Activated CD4-positive, alpha-beta T cell treated with anti-CD3 and anti-CD28 coated beads, Interleukin-2, amount 50 U/mL, for 48 hours (primary cell): ENCODE measurements around the gene AGGF1.
"Not testable (repeated sequence)": the region's sequence is repeated elsewhere in the genome, so short reads cannot be mapped to it uniquely, and the experiment has no call there.

Source experiments
- DNase-seq, 2 experiments: peaks; one replicate each; pipeline ENCODE4 v3.0.0-alpha.2; 2020

The AGGF1 gene

GRCh38 chr5:77030097-77031071 lies at the start of gene AGGF1:
AGGF1 (plus strand) TSS chr5:77030404; CDS start chr5:77030767, 363 bp downstream.
- peak; percentile 92 to 95 for DNase-seq

DNA sequence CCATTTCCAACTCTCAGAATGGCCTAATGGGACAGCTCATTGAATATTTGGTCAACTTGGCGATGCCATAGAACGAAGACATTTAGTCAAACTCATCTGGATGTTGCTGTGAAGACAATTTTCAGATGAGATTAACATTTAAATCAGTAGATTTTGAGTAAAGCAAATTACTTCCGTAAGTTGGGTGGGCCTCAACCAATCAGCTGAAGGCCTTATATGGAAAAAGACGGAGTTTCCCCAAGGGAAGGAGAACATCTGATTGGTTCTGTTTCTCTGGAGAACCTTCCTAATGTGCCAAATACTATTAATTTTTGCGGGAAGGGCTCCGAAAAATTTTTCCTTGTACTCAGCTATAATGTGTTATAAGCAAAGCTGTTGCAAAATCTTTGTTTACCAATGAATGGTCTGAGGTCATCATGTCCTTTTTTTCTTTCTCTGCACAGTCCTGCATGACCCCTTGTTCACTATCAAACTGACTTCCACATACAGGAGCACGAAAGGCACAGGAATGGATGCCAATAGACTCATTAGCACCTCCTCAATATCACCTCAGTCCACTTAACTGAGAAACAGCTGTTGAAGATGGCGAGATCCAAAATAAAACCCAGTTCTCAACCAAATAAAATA lies 49.6 kb upstream of the AGGF1 start:
- no peak for DNase-seq

- no peak for DNase-seq
Observed at GRCh38 chr5:76982450-76982849, 47.8 kb upstream of the AGGF1 start.

DNA sequence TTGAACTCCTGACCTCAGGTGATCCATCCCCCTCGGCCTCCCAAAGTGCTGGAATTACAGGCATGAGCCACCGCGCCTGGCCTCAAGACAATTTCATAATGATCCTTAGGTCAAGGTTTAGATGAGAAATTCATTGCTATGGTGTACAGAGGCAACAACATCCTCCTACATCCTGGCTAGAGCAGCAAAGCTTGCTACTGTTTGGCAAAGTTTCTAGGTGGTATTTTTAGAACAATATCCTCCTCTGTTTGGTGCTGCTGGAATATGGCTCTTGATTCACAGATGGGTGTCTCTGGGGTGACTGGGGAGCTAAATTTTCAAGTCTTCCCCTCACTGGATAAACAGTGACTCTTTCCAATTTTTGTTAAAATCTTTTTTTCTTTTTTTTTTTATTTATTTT lies 46.7 kb upstream of the AGGF1 start:
- DNase-seq: no peak

DNA sequence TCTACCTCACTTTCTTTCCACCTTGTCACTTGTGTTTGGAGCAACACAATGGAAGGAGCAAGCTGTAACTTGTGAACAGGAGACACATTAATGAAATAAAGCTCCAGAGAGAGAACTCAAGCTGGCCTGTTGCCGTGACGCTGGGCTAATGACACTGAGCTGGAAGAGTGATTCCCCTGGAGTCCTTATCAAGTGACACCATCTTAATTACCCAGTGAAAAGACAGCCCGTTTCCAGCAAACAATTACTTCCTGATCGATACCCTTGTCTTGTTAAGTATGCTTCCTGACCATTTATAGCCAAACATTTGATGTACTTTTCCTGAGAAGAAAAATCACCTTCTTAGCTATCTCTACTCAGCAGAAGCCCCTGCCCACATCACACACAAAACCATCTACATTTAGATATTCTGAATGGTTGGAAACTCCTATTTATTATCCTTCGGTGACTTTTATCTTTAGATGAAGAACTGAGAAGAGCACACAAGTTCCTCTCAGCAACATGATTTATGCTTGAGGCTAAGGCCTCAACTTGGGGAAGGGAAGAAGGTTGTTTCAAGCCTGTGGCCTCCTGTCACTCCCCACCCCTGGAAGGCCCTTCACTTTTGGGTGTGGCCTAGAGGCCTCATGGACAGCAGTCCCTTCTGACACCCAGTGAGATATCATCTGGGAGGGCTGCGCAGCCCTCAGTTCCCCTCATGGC lies 43.2 kb upstream of the AGGF1 start:
- DNase-seq: no peak

DNA sequence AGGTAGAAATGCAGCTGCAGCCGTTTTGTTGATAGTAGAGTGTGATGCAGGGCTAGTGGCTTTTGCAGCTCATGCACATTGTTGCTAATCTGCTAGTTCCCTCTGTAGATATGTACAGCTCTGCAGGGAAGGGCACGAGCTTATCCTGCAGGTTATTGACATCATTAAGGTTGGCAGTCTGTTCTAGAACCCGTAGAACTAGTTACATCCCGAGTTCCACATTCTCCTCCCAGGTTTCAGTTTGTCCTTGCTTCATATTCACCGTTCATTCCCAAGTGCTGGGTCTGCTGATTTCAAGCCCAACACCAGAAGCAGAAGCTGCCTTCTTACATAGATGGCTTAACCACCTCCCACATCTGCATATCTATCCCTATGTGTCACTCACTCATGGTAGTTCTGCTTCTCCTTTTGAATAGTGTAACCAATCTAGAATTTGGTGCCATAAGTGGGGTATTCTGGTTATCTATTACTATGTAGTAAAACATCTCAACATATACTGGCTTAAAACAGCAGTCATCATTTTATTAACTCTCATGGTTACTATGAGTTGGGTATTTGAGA lies 39.2 kb upstream of the AGGF1 start:
- no peak for DNase-seq

GRCh38 chr5:76993436-76993835 lies 36.8 kb upstream of the AGGF1 start:
- DNase-seq: not testable (repeated sequence)

GRCh38 chr5:76994337-76994736 lies 35.9 kb upstream of the AGGF1 start:
- no peak for DNase-seq

- not testable (repeated sequence) for DNase-seq
Observed at GRCh38 chr5:76998251-76998650, 32.0 kb upstream of the AGGF1 start.

- no peak for DNase-seq
Observed at GRCh38 chr5:76999451-76999850, 30.8 kb upstream of the AGGF1 start.

- no peak for DNase-seq
Observed at GRCh38 chr5:77003246-77003645, 27.0 kb upstream of the AGGF1 start.

DNA sequence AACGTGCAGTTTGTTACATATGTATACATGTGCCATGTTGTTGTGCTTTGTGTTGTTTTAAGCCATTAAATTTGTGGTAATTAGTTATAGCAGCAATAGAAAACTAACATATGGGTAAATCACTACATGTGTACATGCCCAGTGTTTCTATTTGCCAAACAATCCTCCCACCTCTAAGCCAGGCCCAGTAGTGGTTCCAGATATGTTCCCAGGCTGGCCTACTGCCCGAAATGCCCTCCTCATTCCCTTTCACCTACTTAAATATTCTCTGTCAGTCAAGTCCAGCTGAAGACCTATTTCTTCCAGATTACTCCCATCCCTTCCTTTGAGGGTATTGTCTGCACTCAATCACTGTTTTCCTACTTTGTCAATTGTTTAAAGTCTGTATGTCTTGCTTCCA lies 24.1 kb upstream of the AGGF1 start:
- DNase-seq: no peak

- DNase-seq: no peak
Observed at GRCh38 chr5:77008413-77008812, 21.8 kb upstream of the AGGF1 start.

DNA sequence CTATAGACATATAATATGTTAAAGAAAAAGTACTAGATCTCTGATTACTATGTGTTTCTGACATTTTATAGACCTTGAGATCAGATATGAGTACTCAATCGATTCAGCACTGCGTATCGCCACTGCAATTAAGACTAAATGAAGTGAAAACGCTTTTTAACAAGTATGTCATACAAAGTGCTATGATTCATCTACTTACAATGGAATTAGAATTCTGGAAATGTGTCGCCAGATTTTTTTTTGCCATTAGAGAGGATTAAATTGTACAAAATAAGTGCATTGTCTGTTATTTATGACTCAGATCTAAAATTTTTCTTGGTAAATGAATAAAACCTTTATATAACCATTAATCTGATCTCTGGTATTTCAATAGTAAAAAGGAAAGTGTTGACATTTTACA lies 20.0 kb upstream of the AGGF1 start:
- DNase-seq: no peak

GRCh38 chr5:77011498-77011897 lies 18.7 kb upstream of the AGGF1 start:
- no peak for DNase-seq

DNA sequence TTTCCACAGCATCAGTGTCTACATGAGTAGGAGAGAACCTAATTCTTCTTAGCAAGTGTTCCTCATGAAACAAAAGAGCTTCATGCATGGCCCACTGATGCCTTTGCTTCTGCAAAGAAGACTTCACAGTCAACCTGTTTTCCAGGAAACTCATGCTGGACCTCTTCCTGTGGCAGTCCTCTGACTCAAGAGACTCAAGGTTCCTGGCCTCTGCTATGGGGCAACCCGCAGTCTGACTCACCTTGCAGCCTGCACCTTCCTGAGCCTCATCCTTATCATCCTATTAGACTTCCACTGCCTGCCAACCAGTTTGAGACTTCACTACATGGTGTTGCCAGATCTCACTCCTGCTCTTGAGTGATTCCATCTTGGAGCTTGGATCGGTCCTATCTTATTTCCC lies 17.6 kb upstream of the AGGF1 start:
- no peak for DNase-seq

DNA sequence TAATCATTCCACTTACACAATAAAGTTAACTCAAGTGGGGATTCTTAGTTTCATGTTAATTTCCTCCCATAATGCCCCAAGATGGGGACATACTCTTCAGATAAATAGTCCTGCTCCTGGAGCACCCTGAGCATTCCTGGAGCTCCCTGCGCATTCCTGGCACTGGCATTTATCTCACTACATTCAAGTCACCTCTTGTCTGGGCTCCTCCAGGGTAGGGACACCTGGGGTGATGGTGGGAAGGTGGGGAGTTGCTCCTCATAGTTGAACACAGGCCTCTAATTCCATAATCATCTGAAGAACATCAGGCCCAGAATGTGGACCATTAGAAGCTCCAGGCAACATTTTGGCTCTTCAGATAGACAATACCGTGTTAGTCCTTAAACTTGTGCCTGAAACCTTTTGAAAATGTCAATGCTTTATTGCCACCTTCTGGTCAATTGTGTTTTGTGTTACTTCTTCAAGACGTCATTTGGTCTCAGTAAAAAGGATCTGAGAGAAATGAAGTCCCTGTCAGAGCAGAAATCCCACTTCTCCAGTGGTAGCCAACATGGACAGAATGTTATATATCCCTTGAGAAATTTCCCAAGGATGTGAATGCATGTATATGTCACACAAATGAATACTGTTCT lies 14.2 kb upstream of the AGGF1 start:
- no peak for DNase-seq

- DNase-seq: no peak
Observed at GRCh38 chr5:77016962-77017361, 13.2 kb upstream of the AGGF1 start.

DNA sequence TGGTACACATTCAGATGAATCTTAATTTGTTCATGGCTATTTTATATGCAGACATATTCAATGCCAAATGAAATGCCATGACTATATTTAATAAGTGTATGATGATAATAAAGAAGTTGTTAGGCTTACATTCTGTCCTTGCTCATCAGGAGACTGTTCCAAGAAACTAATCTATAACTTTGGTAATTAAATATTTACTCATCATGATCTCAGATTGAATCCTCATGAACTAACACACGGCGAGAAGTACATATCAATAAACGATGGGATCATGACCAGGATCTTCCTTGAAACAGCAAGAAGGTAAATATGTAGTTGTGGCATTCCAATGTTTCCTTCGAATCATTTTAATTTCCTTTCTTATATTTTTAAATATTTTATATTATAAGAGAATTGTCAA lies 12.5 kb upstream of the AGGF1 start:
- DNase-seq: no peak

DNA sequence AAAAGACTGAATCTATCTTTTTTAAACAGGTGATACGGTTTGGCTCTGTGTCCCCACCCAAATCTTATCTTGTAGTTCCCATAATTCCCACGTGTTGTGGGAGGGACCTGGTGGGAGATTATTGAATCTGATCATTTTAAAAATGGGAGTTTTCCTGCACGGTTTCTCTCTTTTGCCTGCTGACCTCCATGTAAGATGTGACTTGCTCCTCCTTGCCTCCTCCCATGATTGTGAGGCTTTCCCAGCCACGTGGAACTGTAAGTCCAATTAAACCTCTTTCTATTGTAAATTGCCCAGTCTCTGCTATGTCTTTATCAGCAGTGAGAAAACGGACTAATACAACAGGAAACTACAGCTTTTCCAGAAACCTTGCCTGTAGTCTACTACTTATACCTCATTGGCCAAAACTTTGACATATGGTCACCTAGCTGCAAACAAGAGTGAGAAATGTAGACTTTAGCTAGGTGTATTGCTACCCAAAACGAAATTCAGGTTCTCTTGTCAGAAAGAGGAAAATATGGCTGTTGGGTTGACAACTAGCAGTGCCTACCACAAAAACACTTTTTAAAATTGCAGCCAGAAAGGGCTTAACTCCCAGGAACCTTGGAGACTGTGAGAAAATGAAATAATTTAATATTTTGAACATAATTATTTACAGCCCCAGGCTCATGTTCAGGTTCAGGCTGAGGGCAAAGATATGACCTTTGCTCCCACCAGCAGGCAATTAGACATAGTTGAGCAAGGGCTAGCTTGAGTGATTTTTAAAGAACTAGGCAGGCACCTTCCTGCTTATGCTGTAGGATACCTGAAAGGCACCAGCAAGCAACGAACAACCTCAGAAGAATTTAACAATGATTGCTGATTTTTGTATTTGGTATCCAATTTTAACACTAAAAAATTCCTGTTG lies 7.4 kb upstream of the AGGF1 start:
- no peak for DNase-seq

GRCh38 chr5:77024490-77024889 lies 5.7 kb upstream of the AGGF1 start:
- DNase-seq: no peak
